Prostate gland (tissue), 2 donors: ENCODE results near the gene AGPAT4. TPM values are rescaled to one million over a fixed set of nuclear protein-coding genes. Genes with fewer than 3 reads are reported as not detected.

ENCODE experiments used
- DNase-seq: peaks from one replicate; pipeline ENCODE4 v3.0.0-alpha.2; 2019; ENCODE audit warnings: low spot score
- H3K27ac ChIP-seq, 2 donors: fragments of 200-600 bp; sonication (generic); 2 replicates each; pipeline ENCODE4 v1.5.1; 2017 to 2019
- H3K27me3 ChIP-seq: fragments of 200-600 bp; sonication (generic); replicated peaks from 2 replicates; pipeline ENCODE4 v1.5.1; 2019; ENCODE audit not compliant: insufficient read depth
- H3K36me3 ChIP-seq, 2 donors: fragments of 200-600 bp; sonication (generic); 1 replicate in 1 of 2; 2 replicates in 1 of 2; pipeline versions ENCODE4 v1.5.1 to v1.8.1; 2017 to 2019
- H3K4me1 ChIP-seq: fragments of 200-600 bp; sonication (generic); replicated peaks from 2 replicates; pipeline ENCODE4 v1.5.1; 2019
- H3K4me3 ChIP-seq, 2 donors: fragments of 200-600 bp; sonication (generic); 2 replicates each; pipeline ENCODE4 v1.5.1; 2017 to 2019
- H3K9me3 ChIP-seq: fragments of 200-600 bp; sonication (generic); 2 replicates; pipeline ENCODE4 v1.5.1; 2017
- CTCF ChIP-seq, 4 experiments: fragments of 200-600 bp in 2 of 4; fragments of 450-650 bp in 2 of 4; sonication (generic) in 2 of 4; IDR thresholded peaks; 1 replicate in 3 of 4; 2 replicates in 1 of 4; pipeline ENCODE4 v1.5.1; 2016 to 2019; ENCODE audit warnings: antibody characterized with exemption in 4 of 4, mild to moderate bottlenecking in 2 of 4, moderate library complexity in 2 of 4
- POLR2A ChIP-seq: fragments of 450-650 bp; IDR thresholded peaks from one replicate; pipeline ENCODE4 v1.6.1; 2016; ENCODE audit warnings: antibody characterized with exemption, mild to moderate bottlenecking
- POLR2AphosphoS5 ChIP-seq: sonication (generic); formaldehyde crosslinking; IDR thresholded peaks from one replicate; pipeline ENCODE4 v1.6.1; 2017; ENCODE audit warnings: antibody characterized with exemption
- WGBS: methylation state at CpG from one replicate; pipeline ENCODE4 v1.1.5; 2018; 5-methylcytosine and 5-hydroxymethylcytosine counted together
- intact Hi-C: fragments of 100-400 bp; cut with DNase I; formaldehyde crosslinking; loops from one replicate; pipeline ENCODE4 v1.14.2; 2022
- total RNA-seq, 2 donors: library from RNA; depleted of rRNA; stranded (reverse); fragments of >200 nt; gene quantifications; one replicate each; pipeline ENCODE4 v1.1.0, GENCODE V29; 2016

AGPAT4 gene
- total RNA-seq, 2 donors from 2014 or later = 1.7 to 4.2 TPM

GRCh38 chr6:161117308-161117707 is 156.6 kb downstream of the AGPAT4 start:
- H3K9me3 ChIP-seq = no peaks in the 10 kb centered on the region
- H3K27ac ChIP-seq = no peak overlapping the region
- DNase-seq = no peak
- no peaks in the 10 kb centered on the region for H3K27me3 ChIP-seq
- peaks cover 0 to 4% of the 10 kb centered on the region in 2 donors for H3K36me3 ChIP-seq
- H3K4me3 ChIP-seq = no peak overlapping the region
- intact Hi-C loops = no loop called here
- H3K4me1 ChIP-seq = no peaks in the 10 kb centered on the region
- 85% methylated on average over 7 of the region's 7 CpGs for WGBS
- TF ChIP-seq POLR2AphosphoS5 = no peak
- no peak for TF ChIP-seq POLR2A
- TF ChIP-seq CTCF (IDR thresholded peaks at IDR 0.05) = no peak

- WGBS = 95% methylated on average over 4 of the region's 4 CpGs
- peaks cover 3 to 8% of the 10 kb centered on the region in 2 donors for H3K36me3 ChIP-seq
These were observed 157.3 kb downstream of the AGPAT4 start for GRCh38 chr6:161116554-161116953.

GRCh38 chr6:161115468-161115867 is 158.4 kb downstream of the AGPAT4 start:
- intact Hi-C loops = no loop called here
- H3K36me3 ChIP-seq = peaks cover 3 to 8% of the 10 kb centered on the region in 2 donors
- TF ChIP-seq POLR2A = no peak
- no peak for TF ChIP-seq CTCF (IDR thresholded peaks at IDR 0.05)
- DNase-seq = no peak
- H3K27ac ChIP-seq = no peak overlapping the region
- no peaks in the 10 kb centered on the region for H3K27me3 ChIP-seq
- H3K9me3 ChIP-seq = no peaks in the 10 kb centered on the region
- 85% methylated on average over 3 of the region's 3 CpGs for WGBS
- no peak overlapping the region for H3K4me3 ChIP-seq
- no peaks in the 10 kb centered on the region for H3K4me1 ChIP-seq

More at GRCh38 chr6:161116554-161116953, 157.3 kb downstream of the AGPAT4 start:
- intact Hi-C loops = no loop called here
- Histone ChIP-seq H3K4me3 (no peak overlapping the region), H3K4me1 (no peaks in the 10 kb centered on the region), H3K27ac (no peak overlapping the region), H3K9me3 (no peaks in the 10 kb centered on the region), H3K27me3 (no peaks in the 10 kb centered on the region)
- DNase-seq = no peak
- TF ChIP-seq POLR2AphosphoS5 = no peak
- TF ChIP-seq CTCF (IDR thresholded peaks at IDR 0.05) = no peak
- TF ChIP-seq POLR2A = no peak

GRCh38 chr6:161111261-161111660 is 162.6 kb downstream of the AGPAT4 start:
- TF ChIP-seq POLR2A (no peak), CTCF (IDR thresholded peaks at IDR 0.05) (no peak)
- H3K27me3 ChIP-seq = no peaks in the 10 kb centered on the region
- no peaks in the 10 kb centered on the region for H3K4me1 ChIP-seq
- intact Hi-C loops = no loop called here
- no peak overlapping the region for H3K27ac ChIP-seq
- WGBS = 92% methylated on average over 4 of the region's 4 CpGs
- no peaks in the 10 kb centered on the region for H3K9me3 ChIP-seq
- peaks cover 3 to 18% of the 10 kb centered on the region in 2 donors for H3K36me3 ChIP-seq
- no peak for DNase-seq
- H3K4me3 ChIP-seq = no peak overlapping the region

- Histone ChIP-seq H3K4me1 (no peaks in the 10 kb centered on the region), H3K27me3 (no peaks in the 10 kb centered on the region), H3K27ac (no peak overlapping the region), H3K36me3 (peaks cover 3 to 18% of the 10 kb centered on the region in 2 donors), H3K9me3 (no peaks in the 10 kb centered on the region), H3K4me3 (no peak overlapping the region)
- TF ChIP-seq CTCF (IDR thresholded peaks at IDR 0.05) = no peak
- no peak for TF ChIP-seq POLR2AphosphoS5
- no peak for TF ChIP-seq POLR2A
- WGBS = 75% methylated on average over 14 of the region's 14 CpGs
- intact Hi-C loops = no loop called here
- DNase-seq = no peak
These were observed 163.7 kb downstream of the AGPAT4 start for GRCh38 chr6:161110028-161110779.
